Measurements from ENCODE around the gene OSBPL3.

DNA sequence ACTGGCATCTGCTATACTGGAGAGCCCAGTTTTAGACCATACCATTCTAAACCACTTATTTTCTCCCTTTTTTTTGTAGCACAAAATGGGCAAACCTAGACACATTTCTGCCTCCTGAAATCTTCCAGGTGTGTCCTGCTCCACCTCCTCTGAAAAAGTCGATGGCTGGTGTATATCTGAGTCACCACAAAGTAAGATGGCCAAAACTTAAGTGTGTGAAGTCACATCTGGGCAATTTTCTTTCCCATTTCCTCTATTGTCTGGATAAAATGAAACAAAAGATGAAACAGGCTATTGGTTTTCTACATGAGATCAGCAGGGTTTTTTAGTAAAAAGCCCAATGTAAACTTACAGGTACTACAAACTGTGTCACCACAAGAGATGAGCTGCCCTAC, 65.5 kb downstream of the OSBPL3 start:
- no peak for TF ChIP-seq POLR2A (IDR thresholded peaks at IDR 0.05)
- TF ChIP-seq, protein P1, sequence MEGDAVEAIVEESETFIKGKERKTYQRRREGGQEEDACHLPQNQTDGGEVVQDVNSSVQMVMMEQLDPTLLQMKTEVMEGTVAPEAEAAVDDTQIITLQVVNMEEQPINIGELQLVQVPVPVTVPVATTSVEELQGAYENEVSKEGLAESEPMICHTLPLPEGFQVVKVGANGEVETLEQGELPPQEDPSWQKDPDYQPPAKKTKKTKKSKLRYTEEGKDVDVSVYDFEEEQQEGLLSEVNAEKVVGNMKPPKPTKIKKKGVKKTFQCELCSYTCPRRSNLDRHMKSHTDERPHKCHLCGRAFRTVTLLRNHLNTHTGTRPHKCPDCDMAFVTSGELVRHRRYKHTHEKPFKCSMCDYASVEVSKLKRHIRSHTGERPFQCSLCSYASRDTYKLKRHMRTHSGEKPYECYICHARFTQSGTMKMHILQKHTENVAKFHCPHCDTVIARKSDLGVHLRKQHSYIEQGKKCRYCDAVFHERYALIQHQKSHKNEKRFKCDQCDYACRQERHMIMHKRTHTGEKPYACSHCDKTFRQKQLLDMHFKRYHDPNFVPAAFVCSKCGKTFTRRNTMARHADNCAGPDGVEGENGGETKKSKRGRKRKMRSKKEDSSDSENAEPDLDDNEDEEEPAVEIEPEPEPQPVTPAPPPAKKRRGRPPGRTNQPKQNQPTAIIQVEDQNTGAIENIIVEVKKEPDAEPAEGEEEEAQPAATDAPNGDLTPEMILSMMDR (IDR thresholded peaks at IDR 0.05 in 4 of 5, conservative IDR thresholded peaks at IDR 0.05 in 1 of 5): no peak

All from gastrocnemius medialis (tissue), 4 donors.